ENCODE data around the gene RS1. TPM values are rescaled to one million over a fixed set of nuclear protein-coding genes. Genes with fewer than 3 reads are reported as not detected.
A peak's percentile ranks its signal among the peaks of the same experiment; 100 is the strongest.

RS1 gene
- total and polyA plus RNA-seq, 9 of the 15 experiments (the other 6 are each of a cell fraction or from before 2014, with no cell fraction given), result not detected

- TF ChIP-seq, protein P1, sequence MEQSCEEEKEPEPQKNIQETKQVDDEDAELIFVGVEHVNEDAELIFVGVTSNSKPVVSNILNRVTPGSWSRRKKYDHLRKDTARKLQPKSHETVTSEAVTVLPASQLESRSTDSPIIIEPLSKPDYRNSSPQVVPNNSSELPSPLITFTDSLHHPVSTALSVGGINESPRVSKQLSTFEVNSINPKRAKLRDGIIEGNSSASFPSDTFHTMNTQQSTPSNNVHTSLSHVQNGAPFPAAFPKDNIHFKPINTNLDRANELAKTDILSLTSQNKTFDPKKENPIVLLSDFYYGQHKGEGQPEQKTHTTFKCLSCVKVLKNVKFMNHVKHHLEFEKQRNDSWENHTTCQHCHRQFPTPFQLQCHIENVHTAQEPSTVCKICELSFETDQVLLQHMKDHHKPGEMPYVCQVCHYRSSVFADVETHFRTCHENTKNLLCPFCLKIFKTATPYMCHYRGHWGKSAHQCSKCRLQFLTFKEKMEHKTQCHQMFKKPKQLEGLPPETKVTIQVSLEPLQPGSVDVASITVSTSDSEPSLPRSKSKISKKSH (CRISPR knock-in tag; IDR thresholded peaks at IDR 0.05), result no peak
- TF ChIP-seq NELFE (IDR thresholded peaks at IDR 0.05; ENCODE audit: insufficient read depth, insufficient read length), result no peak
- no peak for TF ChIP-seq POLR2AphosphoS5 (IDR thresholded peaks at IDR 0.05; ENCODE audit: control insufficient read depth, insufficient read depth, low read depth, low read length)
- TF ChIP-seq ARID1B (IDR thresholded peaks at IDR 0.05), result peak; percentile 83
- TF ChIP-seq ZNF431 (CRISPR knock-in tag; IDR thresholded peaks at IDR 0.05), result no peak
- TF ChIP-seq ZBTB43 (CRISPR knock-in tag; IDR thresholded peaks at IDR 0.05), result no peak
- TF ChIP-seq HDAC1 (IDR thresholded peaks at IDR 0.05), result peak in 1 of 2 experiments; percentile 36; a peak in 1 of 4 replicates
- TF ChIP-seq SRSF3 (IDR thresholded peaks at IDR 0.05; ENCODE audit: insufficient read depth, low read length), result no peak
- TF ChIP-seq ZBED1 (IDR thresholded peaks at IDR 0.05), result no peak
- TF ChIP-seq ZNF184 (CRISPR knock-in tag; IDR thresholded peaks at IDR 0.05), result no peak
- no peak for TF ChIP-seq EP300 (IDR thresholded peaks at IDR 0.05; ENCODE audit: low read length)
- TF ChIP-seq, protein P2, sequence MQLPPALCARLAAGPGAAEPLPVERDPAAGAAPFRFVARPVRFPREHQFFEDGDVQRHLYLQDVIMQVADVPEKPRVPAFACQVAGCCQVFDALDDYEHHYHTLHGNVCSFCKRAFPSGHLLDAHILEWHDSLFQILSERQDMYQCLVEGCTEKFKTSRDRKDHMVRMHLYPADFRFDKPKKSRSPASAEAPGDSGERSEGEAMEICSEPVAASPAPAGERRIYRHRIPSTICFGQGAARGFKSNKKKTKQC (CRISPR knock-in tag; IDR thresholded peaks at IDR 0.05), result no peak
- TF ChIP-seq SRSF1 (IDR thresholded peaks at IDR 0.05; ENCODE audit: low read depth, low read length), result no peak
- no peak for TF ChIP-seq SLC30A9 (CRISPR knock-in tag; IDR thresholded peaks at IDR 0.05)
- TF ChIP-seq, protein P3, sequence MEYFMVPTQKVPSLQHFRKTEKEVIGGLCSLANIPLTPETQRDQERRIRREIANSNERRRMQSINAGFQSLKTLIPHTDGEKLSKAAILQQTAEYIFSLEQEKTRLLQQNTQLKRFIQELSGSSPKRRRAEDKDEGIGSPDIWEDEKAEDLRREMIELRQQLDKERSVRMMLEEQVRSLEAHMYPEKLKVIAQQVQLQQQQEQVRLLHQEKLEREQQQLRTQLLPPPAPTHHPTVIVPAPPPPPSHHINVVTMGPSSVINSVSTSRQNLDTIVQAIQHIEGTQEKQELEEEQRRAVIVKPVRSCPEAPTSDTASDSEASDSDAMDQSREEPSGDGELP (CRISPR knock-in tag; IDR thresholded peaks at IDR 0.05; ENCODE audit: borderline replicate concordance), result peak; percentile 84
- no peak for TF ChIP-seq ZNF75A (CRISPR knock-in tag; IDR thresholded peaks at IDR 0.05)
- TF ChIP-seq SNRNP70 (optimal IDR thresholded peaks at IDR 0.05; ENCODE audit: low read depth, low read length), result no peak
- TF ChIP-seq, protein P4, sequence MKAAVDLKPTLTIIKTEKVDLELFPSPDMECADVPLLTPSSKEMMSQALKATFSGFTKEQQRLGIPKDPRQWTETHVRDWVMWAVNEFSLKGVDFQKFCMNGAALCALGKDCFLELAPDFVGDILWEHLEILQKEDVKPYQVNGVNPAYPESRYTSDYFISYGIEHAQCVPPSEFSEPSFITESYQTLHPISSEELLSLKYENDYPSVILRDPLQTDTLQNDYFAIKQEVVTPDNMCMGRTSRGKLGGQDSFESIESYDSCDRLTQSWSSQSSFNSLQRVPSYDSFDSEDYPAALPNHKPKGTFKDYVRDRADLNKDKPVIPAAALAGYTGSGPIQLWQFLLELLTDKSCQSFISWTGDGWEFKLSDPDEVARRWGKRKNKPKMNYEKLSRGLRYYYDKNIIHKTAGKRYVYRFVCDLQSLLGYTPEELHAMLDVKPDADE (conservative IDR thresholded peaks at IDR 0.05; ENCODE audit: control insufficient read depth, low read depth, low read length), result no peak
- no peak for TF ChIP-seq MXD1 (CRISPR knock-in tag; IDR thresholded peaks at IDR 0.05; ENCODE audit: borderline replicate concordance, poor library complexity, severe bottlenecking)
- TF ChIP-seq TBL1XR1 (IDR thresholded peaks at IDR 0.05; ENCODE audit: low read length in 2 of 2), result no peak
- no peak for TF ChIP-seq KLF1 (tag; IDR thresholded peaks at IDR 0.05)
- no peak for TF ChIP-seq ZNF165 (CRISPR knock-in tag; IDR thresholded peaks at IDR 0.05; ENCODE audit: borderline replicate concordance)
- no peak for TF ChIP-seq ZC3H8 (IDR thresholded peaks at IDR 0.05)
These were observed 5.4 kb upstream of the RS1 start (continued) for GRCh38 chrX:18677161-18677869.

Measured in K562 (cell line).